Measurements from ENCODE around the gene MAP3K13.

MAP3K13 gene

DNA sequence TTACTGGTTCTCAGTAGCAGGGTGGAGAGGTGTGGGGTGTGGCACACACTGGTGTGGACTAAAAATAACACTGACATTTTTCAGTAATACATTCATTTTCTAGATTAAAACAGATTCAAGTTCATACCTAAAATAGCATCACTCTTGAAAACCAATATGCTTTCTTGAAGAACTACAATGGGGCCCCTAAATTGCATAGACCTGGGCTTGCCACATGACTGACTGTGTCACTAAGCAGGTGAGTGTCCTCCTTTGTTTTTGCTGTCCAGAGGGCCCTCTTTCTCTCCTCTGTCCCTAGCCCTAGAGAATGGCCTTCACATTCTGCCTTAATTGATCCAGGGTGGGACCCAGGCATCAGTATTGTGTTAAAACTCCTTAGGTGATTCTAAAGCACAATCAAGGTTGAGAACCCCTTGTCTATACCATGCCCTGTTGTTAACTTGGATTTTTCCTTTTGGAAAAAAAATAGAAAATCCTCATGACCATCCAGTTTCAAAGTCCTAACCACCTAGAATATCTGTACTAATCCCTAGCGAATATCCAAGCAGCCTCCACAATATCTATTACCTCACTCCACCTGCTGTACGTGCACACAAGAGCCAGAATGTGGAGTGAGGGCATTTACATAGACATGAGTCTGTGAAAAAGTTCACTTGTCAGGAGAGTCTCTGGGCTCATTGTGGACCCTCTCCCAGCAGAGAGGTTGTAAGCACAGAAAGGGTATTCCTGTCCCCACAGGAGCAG is 154.6 kb downstream of the MAP3K13 start:
- no peak for DNase-seq

- DNase-seq, result no peak
Measured at GRCh38 chr3:185519021-185519420, 156.1 kb downstream of the MAP3K13 start.

DNA sequence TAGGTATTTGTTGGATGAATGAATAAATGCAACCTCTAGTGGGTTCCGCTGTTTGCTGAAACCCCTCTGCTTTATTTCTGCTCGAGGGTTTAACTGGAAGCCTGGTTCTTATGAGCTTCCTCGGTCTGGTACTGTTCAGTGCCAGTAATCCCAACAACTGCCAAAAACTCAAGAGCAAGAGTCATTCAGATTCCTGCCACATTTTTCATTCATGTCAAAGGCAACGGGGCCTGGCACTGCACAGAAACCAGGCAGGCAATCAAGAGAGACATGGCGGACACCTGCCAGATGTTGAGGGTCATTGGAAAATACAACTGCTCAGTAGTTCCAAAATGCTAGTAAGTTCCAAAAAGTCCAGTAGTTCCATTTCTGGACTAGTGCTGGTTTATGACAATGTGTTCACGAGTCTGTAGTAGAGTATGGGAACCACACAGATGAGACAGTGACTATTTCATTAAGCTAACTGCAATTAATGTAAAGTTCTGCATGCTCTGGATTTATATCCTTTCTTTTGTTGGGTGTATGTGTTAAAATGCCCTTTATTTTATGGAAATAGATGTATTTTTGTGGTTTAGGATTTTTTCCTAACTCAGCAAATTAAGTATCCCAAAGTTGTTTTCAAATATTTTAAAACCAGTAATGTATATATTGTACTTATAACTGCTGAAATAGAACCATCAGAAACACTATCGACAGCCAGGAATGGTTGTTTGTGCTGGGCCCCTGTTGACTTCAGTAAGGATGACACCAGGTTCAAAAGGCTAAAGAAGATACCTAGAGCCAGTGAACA is 158.6 kb downstream of the MAP3K13 start:
- DNase-seq, result no peak

GRCh38 chr3:185526349-185526951 is 163.5 kb downstream of the MAP3K13 start:
- no peak for DNase-seq

GRCh38 chr3:185527364-185527763 is 164.4 kb downstream of the MAP3K13 start:
- no peak for DNase-seq

GRCh38 chr3:185528532-185528931 is 165.6 kb downstream of the MAP3K13 start:
- DNase-seq, result no peak

GRCh38 chr3:185530856-185531255 is 167.9 kb downstream of the MAP3K13 start:
- DNase-seq, result no peak

GRCh38 chr3:185532901-185533300 is 170.0 kb downstream of the MAP3K13 start:
- DNase-seq, result no peak

DNA sequence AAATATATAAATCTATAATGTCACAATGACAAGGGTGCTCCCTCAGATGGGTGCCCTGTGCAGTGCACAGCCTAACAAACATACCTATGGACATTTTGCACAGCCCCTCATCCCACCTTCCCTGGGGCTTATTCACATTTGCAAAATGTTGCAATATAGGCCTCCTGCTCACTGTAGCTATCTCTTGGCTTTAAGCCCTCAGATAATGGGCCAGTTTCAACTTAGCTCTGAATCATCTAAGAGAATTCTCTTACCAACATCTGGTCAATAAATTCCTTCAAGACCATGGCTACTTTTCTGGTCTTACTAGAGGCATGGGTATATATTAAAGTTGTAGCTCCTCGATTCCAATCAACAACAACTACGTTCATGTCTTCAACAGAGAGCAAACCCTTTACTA is 171.6 kb downstream of the MAP3K13 start:
- no peak for DNase-seq

DNA sequence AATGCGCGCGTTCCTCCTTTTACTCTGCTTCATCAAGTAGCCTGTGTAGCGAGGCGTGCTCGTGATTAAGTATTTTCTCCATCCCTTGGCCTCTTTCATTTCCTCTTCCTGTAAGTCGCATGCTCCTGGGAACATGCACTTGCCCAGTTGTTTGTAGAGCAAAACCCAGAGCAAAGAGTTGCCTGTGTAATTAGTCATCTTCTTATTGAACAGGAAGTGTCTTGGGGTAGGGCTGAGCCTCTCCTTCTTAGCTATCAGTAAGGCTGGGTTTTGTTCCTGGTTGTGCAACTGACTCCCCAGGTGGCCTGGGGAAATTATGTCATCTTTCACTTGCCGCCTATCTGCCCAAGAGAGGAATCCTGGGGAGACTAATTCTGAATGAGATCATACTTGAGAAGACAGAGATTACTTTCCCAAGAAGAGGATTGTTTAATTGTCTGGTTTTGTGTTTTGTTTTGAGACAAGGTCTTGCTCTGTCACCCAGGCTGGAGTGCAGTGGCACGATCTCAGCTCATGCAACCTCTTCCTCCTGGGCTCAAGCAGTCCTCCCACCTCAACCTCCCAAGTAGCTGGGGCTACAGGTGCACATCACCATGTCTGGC is 174.5 kb downstream of the MAP3K13 start:
- peak; percentile 13 for DNase-seq
